Astrocyte (in vitro differentiated cells and primary cell): ENCODE data around the gene SPAG8. TPM values are rescaled to one million over a fixed set of nuclear protein-coding genes. Genes with fewer than 3 reads are reported as not detected.

Source experiments
- DNase-seq: peaks from one replicate; pipeline ENCODE4 v3.0.0-alpha.2; 2010; ENCODE audit warnings: low read depth
- FAIRE-seq: peaks from 2 replicates; lab custom pipeline; 2011; peaks lifted over from hg19 to GRCh38; lab: Jason Lieb, UNC
- H2AFZ ChIP-seq: 2 replicates; pipeline ENCODE4 v1.6.0; 2012; ENCODE audit warnings: low read depth, low read length, inconsistent platforms
- H3K27ac ChIP-seq: 2 replicates; pipeline ENCODE4 v1.5.1; 2011; ENCODE audit warnings: low read depth, low read length, inconsistent platforms
- H3K27me3 ChIP-seq: 2 replicates; pipeline ENCODE4 v1.6.0; 2011; ENCODE audit warnings: low read length, inconsistent platforms; ENCODE audit not compliant: insufficient read depth
- H3K36me3 ChIP-seq: 2 replicates; pipeline ENCODE4 v1.5.1; 2011; ENCODE audit warnings: low read length, inconsistent platforms; ENCODE audit not compliant: insufficient read depth
- H3K4me1 ChIP-seq: 2 replicates; pipeline ENCODE4 v1.5.1; 2011; ENCODE audit warnings: low read length, inconsistent platforms; ENCODE audit not compliant: insufficient read depth
- H3K4me2 ChIP-seq: 2 replicates; pipeline ENCODE4 v1.6.0; 2012; ENCODE audit warnings: low read length, inconsistent platforms
- H3K4me3 ChIP-seq: 2 replicates; pipeline ENCODE4 v1.5.1; 2011; ENCODE audit warnings: low read depth, mild to moderate bottlenecking, low read length, inconsistent platforms; ENCODE audit not compliant: insufficient read depth
- H3K79me2 ChIP-seq: 2 replicates; pipeline ENCODE4 v1.6.0; 2012; ENCODE audit warnings: mild to moderate bottlenecking, low read length, inconsistent platforms; ENCODE audit not compliant: insufficient read depth
- H3K9ac ChIP-seq: 2 replicates; pipeline ENCODE4 v1.6.0; 2012; ENCODE audit warnings: mild to moderate bottlenecking, low read length, inconsistent platforms
- H3K9me3 ChIP-seq: 2 replicates; pipeline ENCODE4 v1.5.1; 2012; ENCODE audit warnings: low read depth, mild to moderate bottlenecking, low read length, inconsistent platforms; ENCODE audit not compliant: insufficient read depth
- H4K20me1 ChIP-seq: 2 replicates; pipeline ENCODE4 v1.6.0; 2012; ENCODE audit warnings: low read length, inconsistent platforms; ENCODE audit not compliant: insufficient read depth
- H3K27ac Mint-ChIP-seq: one replicate; pipeline ENCODE4 v1.8.0; 2021; ENCODE audit warnings: mild to moderate bottlenecking, mixed read lengths; ENCODE audit not compliant: unreplicated experiment
- H3K27me3 Mint-ChIP-seq: one replicate; pipeline ENCODE4 v1.8.0; 2021; ENCODE audit warnings: low read depth, mixed read lengths; ENCODE audit not compliant: unreplicated experiment
- H3K36me3 Mint-ChIP-seq: one replicate; pipeline ENCODE4 v1.8.0; 2021; ENCODE audit warnings: low read depth, mixed read lengths; ENCODE audit not compliant: unreplicated experiment
- H3K4me1 Mint-ChIP-seq: one replicate; pipeline ENCODE4 v1.8.0; 2021; ENCODE audit warnings: low read depth, mixed read lengths; ENCODE audit not compliant: unreplicated experiment
- H3K4me3 Mint-ChIP-seq: one replicate; pipeline ENCODE4 v1.8.0; 2021; ENCODE audit warnings: mild to moderate bottlenecking, moderate library complexity, mixed read lengths; ENCODE audit not compliant: unreplicated experiment
- H3K9me3 Mint-ChIP-seq: one replicate; pipeline ENCODE4 v1.8.0; 2021; ENCODE audit warnings: mild to moderate bottlenecking, mixed read lengths; ENCODE audit not compliant: unreplicated experiment
- CTCF ChIP-seq: IDR thresholded peaks from 2 replicates; pipeline ENCODE4 v1.5.1; 2011; ENCODE audit warnings: low read depth, mild to moderate bottlenecking, inconsistent platforms, low read length, moderate library complexity; ENCODE audit not compliant: insufficient read depth
- EZH2 ChIP-seq: IDR thresholded peaks from 2 replicates; pipeline ENCODE4 v1.6.1; 2012; ENCODE audit warnings: mild to moderate bottlenecking, low read length, inconsistent platforms; ENCODE audit not compliant: insufficient read depth
- total RNA-seq: library from RNA; stranded (reverse); gene quantifications from 2 replicates; pipeline ENCODE4 v1.2.1, GENCODE V29; 2021

The SPAG8 gene
- total RNA-seq, 1 donor from 2014 or later, result 0.52 TPM

- H3K4me1 Mint-ChIP-seq, result peaks cover 15% of the 10 kb centered on the region
- Histone ChIP-seq H3K4me2 (peak overlapping the region; percentile 46), H3K4me3 (no peak overlapping the region), H3K27ac (no peak overlapping the region), H3K4me1 (peaks cover 16% of the 10 kb centered on the region), H3K79me2 (no peaks in the 10 kb centered on the region), H2AFZ (peak overlapping the region; percentile 74), H3K27me3 (no peaks in the 10 kb centered on the region), H3K9me3 (no peaks in the 10 kb centered on the region), H4K20me1 (no peaks in the 10 kb centered on the region), H3K9ac (no peak overlapping the region), H3K36me3 (no peaks in the 10 kb centered on the region)
- DNase-seq (peak; percentile 38), FAIRE-seq (peak; percentile 80)
- H3K4me3 Mint-ChIP-seq, result peak overlapping the region; percentile 35
- peaks cover 13% of the 10 kb centered on the region for H3K27me3 Mint-ChIP-seq
- H3K36me3 Mint-ChIP-seq, result peaks cover 2% of the 10 kb centered on the region
- peak overlapping the region; percentile 4 for H3K27ac Mint-ChIP-seq
- TF ChIP-seq CTCF (peak; percentile 84), EZH2 (no peak)
- peaks cover 3% of the 10 kb centered on the region for H3K9me3 Mint-ChIP-seq
Observed at GRCh38 chr9:35826071-35826701, 14.1 kb upstream of the SPAG8 start.

- no peaks in the 10 kb centered on the region for H4K20me1 ChIP-seq
- Mint-ChIP-seq H3K36me3 (peaks cover 6% of the 10 kb centered on the region), H3K9me3 (peaks cover 3% of the 10 kb centered on the region), H3K4me3 (no peak overlapping the region), H3K27ac (no peak overlapping the region), H3K4me1 (peaks cover 8% of the 10 kb centered on the region), H3K27me3 (peaks cover 19% of the 10 kb centered on the region)
- H3K27ac ChIP-seq, result no peak overlapping the region
- FAIRE-seq (no peak), DNase-seq (no peak)
- TF ChIP-seq CTCF (no peak), EZH2 (no peak)
- H3K27me3 ChIP-seq, result no peaks in the 10 kb centered on the region
- H3K79me2 ChIP-seq, result no peaks in the 10 kb centered on the region
- no peaks in the 10 kb centered on the region for H3K36me3 ChIP-seq
- no peak overlapping the region for H2AFZ ChIP-seq
- H3K4me1 ChIP-seq, result peaks cover 6% of the 10 kb centered on the region
- H3K4me3 ChIP-seq, result no peak overlapping the region
- H3K9ac ChIP-seq, result no peak overlapping the region
- no peaks in the 10 kb centered on the region for H3K9me3 ChIP-seq
- H3K4me2 ChIP-seq, result no peak overlapping the region
Observed at GRCh38 chr9:35822926-35823325, 10.9 kb upstream of the SPAG8 start.

DNA sequence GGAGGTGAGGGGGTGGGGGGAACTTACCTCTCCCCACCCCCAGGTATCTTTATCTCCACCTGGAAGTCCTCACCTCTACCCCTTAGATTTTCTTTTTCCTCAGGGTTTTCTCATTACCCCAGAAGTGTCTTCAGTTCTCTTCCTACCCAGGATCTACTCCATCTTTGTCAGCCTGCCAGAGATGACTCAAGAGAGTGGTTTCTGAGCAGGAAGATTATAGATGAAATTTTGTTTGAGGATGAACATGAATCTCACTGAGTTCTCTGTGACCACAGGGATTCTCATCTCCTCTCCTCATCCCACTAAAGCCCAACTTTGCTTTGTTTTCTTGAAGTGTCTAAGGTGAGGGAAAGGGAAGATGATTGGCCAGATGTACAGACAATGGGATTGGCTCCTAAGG, 8.0 kb upstream of the SPAG8 start:
- peak; percentile 52 for DNase-seq
- no peak overlapping the region for H3K27ac Mint-ChIP-seq
- Histone ChIP-seq H3K4me1 (peaks cover 6% of the 10 kb centered on the region), H3K79me2 (no peaks in the 10 kb centered on the region), H2AFZ (no peak overlapping the region), H3K4me3 (no peak overlapping the region), H3K4me2 (no peak overlapping the region), H3K9me3 (no peaks in the 10 kb centered on the region), H3K36me3 (no peaks in the 10 kb centered on the region), H4K20me1 (no peaks in the 10 kb centered on the region), H3K27me3 (no peaks in the 10 kb centered on the region), H3K9ac (no peak overlapping the region), H3K27ac (no peak overlapping the region)
- H3K36me3 Mint-ChIP-seq, result peaks cover 6% of the 10 kb centered on the region
- peaks cover 3% of the 10 kb centered on the region for H3K9me3 Mint-ChIP-seq
- peaks cover 5% of the 10 kb centered on the region for H3K4me1 Mint-ChIP-seq
- H3K4me3 Mint-ChIP-seq, result no peak overlapping the region
- TF ChIP-seq CTCF, result no peak
- TF ChIP-seq EZH2, result no peak
- peaks cover 20% of the 10 kb centered on the region for H3K27me3 Mint-ChIP-seq
- FAIRE-seq, result no peak
